Inferior parietal cortex (tissue), 1 donor: ENCODE measurements around the gene CSRP1.
"Not testable (repeated sequence)": the region's sequence is repeated elsewhere in the genome, so short reads cannot be mapped to it uniquely, and the experiment has no call there.

Experiments
- DNase-seq: peaks from one replicate; pipeline ENCODE4 v3.0.0-alpha.2; 2016; ENCODE audit errors: extremely low spot score

The CSRP1 gene

DNA sequence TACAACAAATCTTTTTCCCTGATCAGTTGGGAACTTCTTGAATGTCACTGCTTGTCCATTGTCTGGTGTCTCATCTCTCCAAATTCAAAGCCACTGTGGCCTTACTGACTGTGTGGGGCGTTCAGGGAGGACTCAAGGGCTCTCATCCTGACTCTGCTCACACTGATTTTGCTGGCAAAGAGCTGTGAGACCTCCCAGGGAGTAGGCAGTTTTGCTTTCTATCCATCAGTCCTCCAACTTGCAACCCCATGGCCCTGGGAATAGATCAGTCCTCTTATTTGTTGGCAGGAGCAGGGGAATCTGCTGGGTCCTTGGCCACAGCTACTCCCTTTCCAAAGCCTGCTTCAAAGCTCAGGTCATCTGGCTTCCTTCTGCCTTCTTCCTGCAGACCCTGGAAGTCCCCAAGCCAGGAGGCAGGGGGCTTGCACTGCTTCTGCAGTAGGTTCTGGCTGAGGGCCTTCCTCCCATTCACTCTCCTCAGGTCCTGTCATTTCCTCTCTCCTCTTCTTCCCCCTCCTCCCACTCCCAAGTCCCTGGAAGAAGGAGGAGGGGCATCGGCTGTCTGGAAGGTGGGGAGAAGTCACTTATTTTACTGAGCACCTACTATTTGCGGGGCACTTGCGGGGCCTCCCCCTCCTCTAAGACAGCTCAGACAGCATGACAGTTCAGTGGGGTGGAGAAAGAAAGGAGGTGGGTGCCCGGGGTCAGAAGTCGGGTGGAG, 31.1 kb upstream of the CSRP1 start:
- no peak for DNase-seq

DNA sequence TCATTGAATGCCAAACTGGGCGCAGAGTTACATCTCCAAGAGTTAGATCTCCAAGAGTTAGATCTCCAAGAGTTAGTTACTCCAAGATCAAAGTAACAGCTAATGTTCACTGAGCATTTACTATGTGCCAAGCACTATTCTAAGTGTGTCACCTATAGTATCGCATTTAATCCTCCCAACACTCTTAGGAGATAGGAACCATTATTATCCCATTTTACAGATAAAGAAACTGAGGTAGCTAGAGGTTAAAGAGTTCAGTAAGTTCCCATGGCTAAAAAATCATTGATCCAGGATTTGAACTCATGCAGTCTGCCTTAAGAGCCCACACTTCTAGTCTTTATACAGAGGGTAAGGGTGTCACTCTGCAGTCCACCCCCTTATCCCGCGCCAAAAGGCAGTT, 30.5 kb upstream of the CSRP1 start:
- no peak for DNase-seq

DNA sequence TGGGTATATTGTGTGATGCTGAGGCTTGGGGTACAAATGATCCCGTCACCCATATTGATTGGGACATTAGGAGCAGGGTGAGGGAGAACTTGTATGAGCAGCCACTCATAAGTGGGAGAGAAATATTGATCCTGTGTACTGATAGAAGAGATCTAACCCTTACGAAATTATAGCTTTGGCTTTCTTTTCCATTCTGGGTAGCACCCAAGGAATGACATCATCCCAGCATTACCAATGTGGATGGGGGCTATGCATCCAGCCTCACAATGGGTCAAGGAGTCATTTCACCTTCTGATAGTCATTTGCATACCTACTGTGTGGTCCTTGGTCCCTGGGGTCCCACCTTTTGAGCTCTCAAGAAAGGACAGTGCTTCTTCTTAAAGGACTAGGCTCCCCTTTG, 30.1 kb upstream of the CSRP1 start:
- DNase-seq: no peak

DNA sequence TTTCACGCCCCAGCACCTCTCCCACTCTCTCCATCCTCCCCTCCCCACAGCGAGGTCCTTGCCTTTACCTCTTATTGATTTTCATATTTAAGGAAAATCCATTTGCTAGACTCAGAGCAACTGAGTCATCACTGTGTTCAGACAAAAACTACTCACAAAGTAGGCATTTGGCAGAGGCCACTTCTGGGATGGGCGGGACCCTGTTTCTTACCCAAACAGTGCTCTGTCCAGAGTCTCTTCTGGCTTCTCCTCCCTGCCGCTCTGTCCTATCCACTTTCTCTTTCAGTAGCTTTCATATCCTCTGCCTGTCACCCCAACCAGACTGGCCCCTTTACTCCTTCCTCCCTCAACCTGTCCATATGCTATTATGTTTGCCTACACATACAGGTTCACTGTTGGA, 29.6 kb upstream of the CSRP1 start:
- no peak for DNase-seq

DNA sequence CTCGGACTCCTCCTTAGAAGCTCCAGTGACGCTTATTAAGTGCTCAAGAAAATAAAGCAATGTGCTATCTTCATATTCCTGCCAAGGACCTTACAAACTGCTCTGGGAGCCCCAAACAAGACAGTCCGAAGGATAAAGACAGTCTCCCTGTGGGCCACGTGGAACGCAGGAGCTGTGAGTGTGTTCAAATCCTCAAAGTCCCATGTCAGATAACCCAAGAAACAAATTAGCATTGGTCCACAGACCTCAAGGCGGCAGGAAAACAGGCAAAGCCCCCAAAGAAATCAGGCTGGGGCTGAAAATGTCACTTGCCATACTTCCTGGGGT, 29.0 kb upstream of the CSRP1 start:
- DNase-seq: no peak

DNA sequence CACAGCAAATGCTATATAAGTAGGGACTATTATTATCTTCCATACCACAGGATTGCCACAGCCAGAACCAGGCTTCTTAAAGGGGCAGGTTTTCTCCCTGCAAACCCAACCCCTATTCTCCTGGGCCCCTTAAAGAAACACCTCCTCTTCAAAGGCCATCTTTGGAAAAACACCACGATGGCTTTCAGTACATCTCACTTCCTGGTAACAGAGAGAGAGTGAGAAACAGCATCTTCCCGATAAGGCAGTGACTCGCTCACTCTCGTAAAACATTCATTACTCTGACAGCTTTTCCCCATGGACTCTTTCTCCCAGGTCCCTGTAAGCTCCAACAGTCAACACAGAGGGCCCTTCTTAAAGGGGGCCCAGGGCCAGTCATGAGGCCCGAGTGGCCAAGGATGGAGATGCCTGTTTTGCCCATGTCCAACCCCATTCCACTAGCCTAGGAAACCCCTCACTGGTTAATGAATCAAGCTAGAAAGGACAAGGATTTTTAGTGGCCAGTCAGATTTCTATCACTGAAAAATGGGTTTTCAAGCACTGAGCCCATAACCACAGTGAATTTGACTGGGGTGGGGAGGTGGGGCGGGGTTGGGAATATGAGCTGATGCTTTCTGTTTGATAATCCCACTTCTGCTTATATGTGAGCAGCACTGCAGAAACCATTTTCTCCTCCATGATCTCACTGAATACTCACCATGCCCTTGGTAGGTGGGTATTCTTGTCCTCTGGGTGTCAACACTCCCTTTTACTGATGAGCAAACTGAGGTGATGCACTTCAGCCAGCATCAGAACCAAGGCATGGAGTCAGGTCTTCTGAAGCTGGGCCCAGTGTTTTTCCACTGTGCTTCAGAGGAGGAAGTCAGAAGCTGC, 28.4 kb upstream of the CSRP1 start:
- DNase-seq: no peak

DNA sequence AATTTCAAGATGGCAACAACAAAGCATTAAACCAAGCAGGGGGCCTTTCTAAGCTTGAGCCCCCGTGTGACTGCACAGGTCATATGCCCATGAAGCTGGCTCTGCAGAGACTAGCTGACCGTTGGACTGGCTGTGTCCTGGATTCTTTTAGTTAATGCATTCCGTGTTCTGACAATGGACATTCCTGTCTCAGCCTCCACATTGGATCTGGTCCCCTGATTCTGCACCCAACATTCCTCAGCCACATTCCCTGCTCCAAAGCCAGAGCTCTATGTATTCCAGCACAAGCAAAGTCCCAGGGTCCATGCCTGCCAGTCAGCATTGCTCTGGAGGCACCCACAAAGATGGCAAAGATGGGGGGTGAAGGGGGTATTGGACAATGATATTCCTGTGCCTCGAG, 26.9 kb upstream of the CSRP1 start:
- DNase-seq: no peak

DNA sequence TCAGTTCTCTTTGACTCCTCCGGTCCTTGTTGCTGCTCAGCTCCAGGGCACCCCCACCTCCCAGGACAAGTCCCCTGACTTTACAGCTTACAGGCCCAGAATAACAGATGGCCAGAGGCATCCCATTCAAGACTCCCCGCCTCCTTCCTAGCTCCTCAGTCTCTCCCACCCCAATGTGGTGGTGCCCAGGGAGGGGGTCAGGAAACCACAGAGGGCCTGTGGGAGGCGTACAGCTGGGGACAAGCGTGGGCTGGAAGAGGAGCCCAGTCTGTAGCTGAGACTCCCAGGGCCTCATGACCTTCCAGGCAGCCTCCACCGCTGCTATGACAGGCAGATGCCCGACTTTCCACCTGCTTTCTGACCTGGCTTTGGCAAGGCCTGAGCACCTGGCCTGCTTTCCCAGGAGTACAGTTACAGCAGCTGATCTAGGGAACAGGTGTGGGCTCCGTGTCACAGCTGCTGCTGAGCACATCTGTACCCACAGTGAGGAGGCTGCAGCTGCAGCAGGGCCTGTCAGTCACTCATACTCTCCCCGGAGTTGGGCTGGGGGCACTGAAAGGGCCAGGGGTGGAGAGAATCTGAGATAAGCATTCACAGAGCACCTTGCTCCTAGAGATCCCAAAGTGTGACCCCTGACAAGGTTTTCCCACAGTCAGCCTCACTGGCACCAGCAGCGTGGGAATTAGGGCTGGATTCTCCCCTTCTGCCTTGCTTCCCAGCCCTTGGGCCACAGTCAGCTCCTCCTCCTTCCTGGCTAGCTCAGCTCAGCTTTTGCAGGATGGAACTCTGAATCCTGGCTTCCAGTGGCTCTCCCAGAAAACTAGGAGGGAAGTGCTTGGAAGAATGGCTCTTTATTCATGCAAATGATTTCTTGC, 24.9 kb upstream of the CSRP1 start:
- DNase-seq: no peak

DNA sequence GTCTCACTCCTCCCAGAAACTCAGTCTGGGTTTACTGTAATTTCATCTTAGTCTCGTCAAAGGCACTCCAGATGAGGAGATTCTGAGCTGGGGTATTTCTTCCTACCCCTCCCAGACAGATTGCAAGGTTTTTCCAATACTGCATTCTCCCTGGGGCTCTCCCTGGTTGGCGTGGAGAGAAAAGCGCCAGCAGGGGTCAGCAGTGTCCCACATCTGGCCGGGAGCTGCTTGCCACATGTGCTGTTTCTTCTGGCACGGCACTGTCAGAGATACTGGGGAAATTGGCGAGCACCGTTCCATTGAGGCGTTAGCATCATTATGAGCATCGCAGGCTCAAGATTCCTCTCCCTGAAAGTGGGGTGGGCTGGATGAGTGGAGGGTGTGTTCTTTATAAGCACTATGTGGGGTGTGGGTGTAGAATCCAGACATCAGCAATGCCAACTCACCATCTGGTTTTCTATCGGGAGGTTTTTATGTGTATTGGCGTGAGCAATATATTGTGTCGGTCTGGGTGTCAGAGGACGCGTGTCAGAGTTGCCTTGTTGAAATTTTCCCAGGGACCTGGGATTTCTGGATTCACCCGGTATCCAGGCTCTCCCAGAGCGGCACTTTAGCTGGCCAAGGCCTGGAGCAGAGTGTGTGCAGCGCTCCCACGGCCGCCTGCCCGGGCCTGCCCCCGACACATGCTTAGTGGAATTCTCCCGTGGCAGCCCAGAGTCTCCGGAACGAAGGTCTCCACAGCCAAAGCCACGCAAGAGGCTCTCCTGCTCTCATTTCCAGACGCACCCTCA, 24.0 kb upstream of the CSRP1 start:
- peak; percentile 91 for DNase-seq

DNA sequence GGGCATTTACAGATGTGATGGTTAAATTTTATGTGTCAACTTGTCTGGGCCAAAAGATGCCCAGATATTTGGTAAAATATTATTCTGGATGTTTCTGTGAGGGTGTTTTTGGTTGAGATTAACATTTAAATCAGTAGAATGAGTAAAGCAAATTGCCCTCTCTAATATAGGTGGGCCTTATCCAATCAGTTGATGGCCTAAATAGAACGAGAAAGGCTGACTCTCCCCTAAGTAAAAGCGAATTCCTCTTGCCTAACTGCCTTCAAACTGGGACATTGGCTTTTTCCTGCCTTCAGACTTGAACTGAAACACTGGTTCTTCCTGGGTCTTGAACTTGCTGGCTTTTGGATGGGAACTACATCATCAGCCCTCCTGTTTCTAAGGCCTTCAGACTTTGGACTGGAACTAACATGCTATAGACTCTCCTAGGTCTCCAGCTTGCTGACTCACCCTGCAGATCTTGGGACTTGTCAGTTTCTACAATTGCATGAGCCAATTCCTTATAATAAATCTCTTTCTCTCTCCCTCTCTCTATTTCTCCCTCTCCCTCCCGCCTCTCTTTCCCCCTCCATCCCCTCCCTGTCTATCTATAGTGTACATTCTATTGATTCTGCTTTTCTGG, 21.8 kb upstream of the CSRP1 start:
- no peak for DNase-seq

DNA sequence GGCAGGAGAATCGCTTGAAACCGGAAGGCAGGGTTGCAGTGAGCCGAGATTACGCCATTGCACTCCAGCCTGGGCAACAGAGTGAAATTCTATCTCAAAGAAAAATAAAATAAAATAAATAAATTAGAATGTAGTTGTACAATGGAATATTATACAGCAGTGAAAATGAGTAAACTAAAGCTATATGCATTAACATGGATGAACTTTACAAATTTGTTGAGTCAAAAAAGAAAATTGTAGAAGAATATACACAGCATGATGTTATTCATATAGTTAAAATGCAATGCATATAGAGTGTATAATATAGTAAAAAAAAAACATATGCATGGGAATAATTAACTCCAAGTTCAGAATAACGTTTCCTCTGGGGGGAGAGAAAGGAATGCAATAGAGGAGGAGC, 21.0 kb upstream of the CSRP1 start:
- no peak for DNase-seq

DNA sequence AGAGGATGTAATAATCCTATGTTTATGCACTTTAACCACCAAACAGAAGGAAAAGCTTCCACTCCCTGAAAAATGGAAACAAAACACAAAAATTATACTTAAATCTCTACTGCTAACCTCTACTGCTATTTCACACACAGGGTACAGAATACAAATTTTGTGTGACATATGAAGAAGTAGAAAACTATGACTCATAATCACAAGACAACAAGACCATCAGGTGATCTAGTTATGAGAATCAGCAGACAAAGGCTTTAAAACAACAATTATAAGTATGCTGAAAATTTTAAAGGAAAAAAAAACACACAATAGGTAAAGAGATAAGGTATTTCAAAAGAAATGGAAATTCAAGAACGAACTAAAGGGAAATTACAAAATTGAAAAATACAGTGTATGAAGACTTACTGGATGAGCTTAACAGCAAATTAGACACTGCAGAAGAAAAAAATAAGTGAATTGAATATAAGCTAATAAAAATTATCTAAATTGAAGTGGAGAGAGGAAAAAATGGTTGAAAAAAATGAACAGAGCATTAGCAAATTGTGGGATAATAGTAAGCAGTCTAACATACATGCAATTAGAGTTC, 18.4 kb upstream of the CSRP1 start:
- DNase-seq: no peak

DNA sequence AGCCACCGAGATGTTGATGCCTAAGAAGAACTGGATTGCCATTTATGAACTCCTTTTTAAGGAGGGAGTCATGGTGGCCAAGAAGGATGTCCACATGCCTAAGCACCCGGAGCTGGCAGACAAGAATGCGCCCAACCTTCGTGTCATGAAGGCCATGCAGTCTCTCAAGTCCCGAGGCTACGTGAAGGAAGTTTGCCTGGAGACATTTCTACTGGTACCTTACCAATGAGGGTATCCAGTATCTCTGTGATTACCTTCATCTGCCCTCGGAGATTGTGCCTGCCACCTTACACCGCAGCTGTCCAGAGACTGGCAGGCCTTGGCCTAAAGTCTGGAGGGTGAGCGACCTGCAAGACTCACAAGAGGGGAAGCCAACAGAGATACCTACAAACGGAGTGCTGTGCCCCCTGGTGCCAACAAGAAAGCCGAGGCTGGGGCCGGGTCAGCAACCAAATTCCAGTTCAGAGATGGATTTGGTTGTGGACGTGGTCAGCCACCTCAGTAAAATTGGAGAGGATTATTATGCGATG, 13.2 kb upstream of the CSRP1 start:
- DNase-seq: not testable (repeated sequence)

DNA sequence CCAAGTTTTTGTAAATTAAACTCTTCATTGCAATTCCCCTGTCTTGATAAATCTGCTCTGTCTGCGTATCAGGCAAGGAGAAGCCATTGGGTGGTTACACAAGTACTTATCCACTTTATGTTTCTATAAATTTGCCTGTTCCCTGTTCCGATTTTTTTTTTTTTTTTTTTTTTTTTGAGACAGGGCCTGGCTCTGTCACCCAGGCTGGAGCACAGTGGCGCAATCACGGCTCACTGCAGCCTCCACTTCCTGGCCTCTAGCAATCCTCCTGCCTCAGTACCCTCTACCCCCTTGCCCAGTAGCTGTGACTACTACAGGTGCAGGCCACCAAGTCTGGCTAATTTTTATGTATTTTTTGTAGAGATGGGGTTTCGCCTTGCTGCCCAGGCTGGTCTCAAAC, 11.1 kb upstream of the CSRP1 start:
- no peak for DNase-seq

DNA sequence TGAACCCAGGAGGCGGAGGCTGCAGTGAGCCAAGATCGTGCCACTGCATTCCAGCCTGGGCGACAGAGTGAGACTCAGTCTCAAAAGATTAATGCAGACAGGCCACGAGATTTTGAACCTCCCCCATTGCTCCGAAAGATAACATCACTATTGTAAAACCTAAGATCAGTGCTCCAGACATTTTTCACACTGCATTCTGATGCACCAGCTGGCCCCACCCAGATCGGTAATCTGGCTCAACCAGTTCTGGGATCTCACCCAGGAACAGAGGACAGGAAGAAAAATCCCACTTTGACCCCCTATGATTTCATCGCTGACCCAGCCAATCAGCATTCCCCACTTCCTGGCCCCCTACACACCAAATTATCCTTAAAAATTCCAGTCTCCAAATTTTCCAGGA, 10.7 kb upstream of the CSRP1 start:
- DNase-seq: no peak

DNA sequence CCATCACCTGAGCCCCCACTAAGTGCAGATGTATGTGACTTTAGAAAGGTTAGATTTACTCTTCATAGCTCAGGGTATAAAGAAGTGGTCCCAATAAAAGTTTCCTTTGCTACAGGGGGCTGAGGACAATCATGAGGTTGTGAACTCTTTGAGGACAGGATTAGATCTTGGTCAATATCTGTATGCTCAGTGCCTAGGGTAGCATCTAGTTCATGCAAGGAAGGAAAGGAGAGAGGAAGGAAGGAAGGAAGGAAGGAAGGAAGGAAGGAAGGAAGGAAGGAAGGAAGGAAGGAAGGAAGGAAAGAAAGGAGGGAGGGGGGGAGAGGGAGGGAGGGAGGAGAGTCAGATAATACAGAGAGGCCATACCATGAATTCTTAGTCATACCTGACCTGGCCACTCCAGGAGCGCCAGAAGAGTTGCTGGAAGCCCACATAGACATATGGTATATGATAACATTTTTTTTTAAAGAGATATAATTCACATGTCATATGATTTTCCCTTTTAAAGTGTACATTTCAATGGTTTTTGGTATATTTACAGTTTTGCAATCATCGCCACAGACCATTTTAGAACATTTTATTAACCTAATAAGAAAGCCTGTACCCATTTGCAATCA, 9.7 kb upstream of the CSRP1 start:
- DNase-seq: no peak

DNA sequence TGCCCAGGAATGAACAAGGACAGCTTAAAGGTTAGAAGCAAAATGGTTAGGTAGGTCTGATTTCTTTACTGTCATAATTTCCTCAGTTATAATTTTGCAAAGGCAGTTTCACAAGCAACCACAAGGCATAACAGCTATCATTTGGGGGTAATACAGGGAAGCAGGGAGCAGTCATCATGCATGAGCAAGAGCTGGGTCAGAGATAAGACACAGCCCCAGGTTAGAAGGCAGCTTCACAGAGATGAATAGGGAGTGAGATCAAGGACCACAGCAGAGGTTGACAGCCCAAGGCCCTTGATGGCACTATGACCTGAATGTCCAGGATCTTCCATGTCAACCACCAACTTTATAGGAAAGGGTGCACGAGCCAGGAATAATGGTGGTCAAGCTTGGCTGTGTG, 9.0 kb upstream of the CSRP1 start:
- DNase-seq: no peak

DNA sequence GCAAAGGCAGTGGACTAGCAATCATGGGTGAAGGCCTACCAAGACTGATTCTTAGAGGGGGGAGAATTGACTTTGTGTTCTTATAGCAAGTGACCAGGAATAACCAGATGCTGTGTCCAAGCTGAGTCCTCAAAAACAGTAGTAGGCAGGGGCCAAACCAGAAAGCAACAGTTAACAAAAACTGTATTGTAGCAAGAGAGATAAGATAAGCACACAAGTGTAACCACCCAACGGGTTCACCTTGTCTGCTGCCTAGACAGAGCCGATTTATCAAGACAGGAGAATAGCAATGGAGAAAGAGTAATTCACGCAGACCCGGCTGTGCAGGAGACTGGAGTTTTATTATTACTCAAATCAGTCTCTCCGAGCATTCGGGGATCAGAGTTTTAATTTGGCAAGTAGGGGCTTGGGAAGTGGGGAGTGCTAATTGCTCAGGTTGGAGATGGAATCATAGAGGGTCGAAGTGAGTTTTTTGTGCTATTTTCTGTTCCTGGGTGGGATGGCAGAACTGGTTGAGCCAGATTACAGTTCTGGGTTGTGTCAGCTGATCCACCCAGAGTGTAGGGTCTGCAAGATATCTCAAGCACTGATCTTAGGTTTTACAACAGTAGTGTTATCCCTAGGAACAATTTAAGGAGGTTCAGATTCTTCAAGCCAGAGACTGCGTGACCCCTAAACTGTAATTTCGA, 8.3 kb upstream of the CSRP1 start:
- DNase-seq: no peak

DNA sequence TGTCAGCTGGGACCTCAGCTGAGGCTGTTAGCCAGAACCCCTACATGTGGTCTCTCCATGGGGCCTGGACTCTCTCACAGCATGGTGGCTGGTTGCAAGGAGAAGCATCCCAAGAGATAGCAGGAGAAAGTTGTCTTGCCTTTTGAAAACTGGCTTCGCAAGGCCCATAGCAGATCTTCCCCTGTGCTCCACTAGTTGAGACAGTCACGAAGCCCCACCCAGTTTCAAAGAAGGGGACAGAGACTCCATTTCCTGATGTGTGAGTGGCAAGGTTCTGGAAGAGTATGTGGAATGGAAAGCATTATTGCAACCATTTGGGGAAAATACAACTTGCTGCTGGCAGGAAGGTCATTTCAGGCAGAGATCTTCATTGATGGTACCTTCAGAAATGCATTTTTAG, 7.5 kb upstream of the CSRP1 start:
- no peak for DNase-seq
